NB4 (cell line): ENCODE results near the gene RTN4IP1.

Experiments
- CTCF ChIP-seq: IDR thresholded peaks from one replicate; pipeline ENCODE4 v1.5.1; 2012; ENCODE audit warnings: low read depth, low read length
- MYC ChIP-seq: IDR thresholded peaks from 2 replicates; pipeline ENCODE4 v1.6.1; 2011; ENCODE audit warnings: low read depth, low read length
- POLR2A ChIP-seq: IDR thresholded peaks from 2 replicates; pipeline ENCODE4 v1.6.1; 2011; ENCODE audit warnings: mild to moderate bottlenecking; ENCODE audit not compliant: insufficient read length; ENCODE audit errors: extremely low read depth
- TF ChIP-seq, protein P1 (sequence below): IDR thresholded peaks from 2 replicates; pipeline ENCODE4 v1.6.1; 2011; ENCODE audit warnings: low read depth, low read length

DNA sequence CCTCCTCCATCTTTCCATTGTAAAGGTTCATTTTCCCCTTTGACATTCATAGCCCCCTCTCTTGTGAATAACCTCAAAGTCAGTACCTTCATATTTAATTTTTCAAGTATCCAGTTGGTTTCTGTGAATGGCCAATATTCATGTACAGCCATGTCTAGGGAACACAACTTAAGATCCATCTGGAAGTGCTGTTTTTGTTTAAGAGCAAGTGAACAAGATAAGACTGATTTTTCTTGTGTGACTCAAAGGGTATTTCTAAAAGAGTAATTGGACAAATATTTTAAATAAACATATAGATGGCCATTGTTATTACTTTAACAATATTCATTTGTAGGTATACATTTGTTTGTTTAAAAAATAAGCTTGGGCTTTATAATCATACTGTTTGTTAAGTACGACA, 92.9 kb downstream of the RTN4IP1 start:
- TF ChIP-seq CTCF (no peak), POLR2A (no peak), MYC (no peak)
- TF ChIP-seq, protein P1, sequence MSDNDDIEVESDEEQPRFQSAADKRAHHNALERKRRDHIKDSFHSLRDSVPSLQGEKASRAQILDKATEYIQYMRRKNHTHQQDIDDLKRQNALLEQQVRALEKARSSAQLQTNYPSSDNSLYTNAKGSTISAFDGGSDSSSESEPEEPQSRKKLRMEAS, result no peak
